ENCODE measurements around the gene ZNF432.
"Not testable (repeated sequence)": the region's sequence is repeated elsewhere in the genome, so short reads cannot be mapped to it uniquely, and the experiment has no call there.

The ZNF432 gene

DNA sequence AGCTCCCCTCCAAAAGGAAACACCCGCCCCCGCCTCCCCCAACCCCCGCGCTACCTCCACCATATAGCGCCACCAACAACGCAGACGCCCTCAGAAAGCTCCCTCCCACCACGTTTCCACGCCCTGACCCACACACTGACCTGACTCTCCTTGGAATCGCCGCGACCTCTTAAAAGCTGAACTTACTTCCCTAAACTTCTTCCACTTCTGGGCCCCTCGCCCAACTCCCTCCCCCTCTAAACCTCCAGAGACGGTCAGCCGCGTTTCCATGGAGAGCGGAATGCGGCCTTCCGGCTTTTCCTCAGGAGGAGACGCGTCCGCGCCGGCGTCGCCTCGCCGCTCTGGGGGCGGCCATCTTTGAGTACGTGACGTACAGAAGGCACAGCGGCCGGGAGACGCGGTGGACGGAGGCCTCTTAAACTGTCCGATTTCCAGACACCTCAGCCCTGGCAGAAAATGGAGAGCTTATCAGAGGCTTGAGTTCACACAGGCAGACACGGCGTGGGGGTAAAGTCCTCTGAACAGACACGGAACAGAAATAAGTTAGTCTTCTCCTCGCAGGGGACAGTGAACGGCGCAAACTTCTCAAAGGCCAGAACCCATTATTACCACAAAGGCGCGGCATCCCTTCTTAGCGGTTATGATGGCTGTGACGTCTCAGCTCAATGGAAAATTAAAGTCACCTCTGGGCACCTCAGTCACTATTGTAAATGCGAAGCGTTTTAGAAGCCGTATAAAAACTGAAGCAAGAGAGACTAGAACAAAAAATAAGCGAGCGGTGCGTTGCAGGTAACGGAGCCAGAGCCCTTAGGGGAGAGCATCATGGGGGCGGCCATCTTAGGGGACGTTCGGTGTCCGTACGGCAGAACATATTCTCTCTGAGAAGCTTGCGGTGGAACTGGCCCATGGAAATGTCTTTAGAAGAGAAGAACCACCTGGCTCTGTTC is at the start of gene ZNF432:
ZNF432 (minus strand) TSS at position 284 of the 947 bp plus-strand sequence. CDS start 1,970 bp downstream, outside the sequence.
- DNase-seq (ENCODE audit: low read depth), result peak; percentile 94

- DNase-seq (ENCODE audit: low read depth), result not testable (repeated sequence)
These were observed 47.8 kb upstream of the ZNF432 start for GRCh38 chr19:52096416-52096815.

GRCh38 chr19:52095172-52096014 is 46.8 kb upstream of the ZNF432 start, which contains the start of gene ZNF841:
ZNF841 (minus strand) TSS chr19:52095765; CDS start chr19:52084801, 10,964 bp downstream.
- DNase-seq (ENCODE audit: low read depth), result peak; percentile 96

DNA sequence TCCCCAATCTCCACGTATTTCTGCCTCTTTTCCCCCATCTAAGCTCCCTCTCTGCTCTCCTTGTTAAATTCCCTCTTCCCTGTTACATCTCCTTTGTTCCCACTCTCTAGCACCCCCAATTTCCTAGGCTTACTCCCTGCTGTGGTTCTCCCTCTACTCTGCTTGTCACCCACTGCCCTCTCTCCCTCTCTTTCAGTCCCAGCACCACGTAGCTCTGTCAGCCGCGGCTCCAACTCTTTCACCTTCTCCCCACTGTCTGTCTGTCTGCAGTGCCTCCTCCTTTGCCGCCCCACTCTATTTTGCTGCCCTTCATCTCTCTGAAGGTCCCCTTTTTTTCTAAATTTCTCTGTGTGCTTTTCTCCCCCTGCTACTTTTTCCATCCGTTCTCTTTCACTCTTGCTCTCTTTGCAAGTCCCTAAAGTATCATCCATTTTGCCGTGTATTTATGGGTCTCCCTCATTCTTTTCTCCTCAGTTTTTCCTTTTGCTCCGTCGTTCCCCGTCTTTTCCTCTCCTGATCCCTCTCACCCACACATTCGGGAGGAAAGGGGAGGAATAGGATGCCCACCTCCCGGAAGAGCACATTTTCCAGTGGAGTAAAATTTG is 46.0 kb upstream of the ZNF432 start:
- peak; percentile 18 for DNase-seq (ENCODE audit: low read depth)

DNA sequence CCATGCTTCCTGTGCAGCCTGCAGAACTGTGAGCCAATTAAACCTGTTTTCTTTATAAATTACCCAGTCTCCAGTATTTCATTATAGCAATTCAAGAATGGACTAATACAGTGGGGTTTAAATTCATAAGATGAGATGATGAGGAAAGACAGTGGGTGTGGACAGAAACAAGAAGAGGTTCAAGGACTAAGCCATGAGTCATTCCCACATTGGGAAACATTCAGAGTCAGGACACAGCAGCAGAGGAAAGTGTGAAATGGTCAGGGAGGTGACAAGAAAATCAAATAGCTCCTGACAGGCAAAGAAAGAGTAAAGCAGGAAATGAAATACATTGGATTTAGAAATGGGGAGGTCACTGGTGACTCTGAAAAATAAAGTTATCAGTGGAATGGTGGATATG is 37.8 kb upstream of the ZNF432 start:
- DNase-seq (ENCODE audit: low read depth), result peak; percentile 86

GRCh38 chr19:52070496-52070895 is 21.9 kb upstream of the ZNF432 start:
- peak; percentile 88 for DNase-seq (ENCODE audit: low read depth)

DNA sequence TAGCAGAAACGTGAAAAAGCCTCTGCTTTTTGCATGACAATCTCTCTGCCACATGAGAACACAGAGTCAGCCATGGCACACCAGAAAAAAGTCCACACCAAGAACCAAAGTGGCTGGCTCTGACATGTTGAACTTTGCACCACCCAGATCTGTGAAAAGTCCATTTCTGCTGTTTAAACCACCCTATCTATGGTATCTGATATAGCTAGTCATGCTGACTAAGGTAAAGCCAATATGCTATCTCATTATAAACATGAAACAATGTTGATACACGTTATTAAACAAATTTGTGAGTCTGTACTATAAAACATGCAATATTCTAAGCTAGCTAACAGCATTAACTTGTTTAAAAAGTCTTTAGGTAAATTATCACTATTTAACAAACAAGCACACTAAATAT is 21.0 kb upstream of the ZNF432 start:
- DNase-seq (ENCODE audit: low read depth), result no peak

- DNase-seq (ENCODE audit: low read depth), result no peak
These were observed 17.7 kb upstream of the ZNF432 start for GRCh38 chr19:52066258-52066863.

- no peak for DNase-seq (ENCODE audit: low read depth)
These were observed 16.8 kb upstream of the ZNF432 start for GRCh38 chr19:52065399-52065798.

GRCh38 chr19:52056480-52056879 is 7.8 kb upstream of the ZNF432 start:
- not testable (repeated sequence) for DNase-seq (ENCODE audit: low read depth)

DNA sequence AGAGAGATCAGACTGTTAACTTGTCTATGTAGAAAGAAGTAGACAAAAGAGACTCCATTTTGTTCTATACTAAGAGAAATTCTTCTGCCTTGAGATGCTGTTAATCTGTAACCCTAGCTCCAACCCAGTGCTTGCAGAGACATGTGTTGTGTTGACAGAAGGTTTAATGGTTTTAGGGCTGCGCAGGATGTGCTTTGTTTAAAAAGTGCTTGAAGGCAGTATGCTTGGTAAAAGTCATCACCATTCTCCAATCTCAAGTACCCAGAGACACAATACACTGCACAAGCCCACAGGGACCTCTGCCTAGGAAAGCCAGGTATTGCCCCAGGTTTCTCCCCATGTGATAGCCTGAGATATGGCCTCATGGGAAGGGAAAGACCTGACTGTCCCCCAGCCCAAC is 3.1 kb upstream of the ZNF432 start:
- DNase-seq (ENCODE audit: low read depth), result not testable (repeated sequence)

- no peak for DNase-seq (ENCODE audit: low read depth)
These were observed 9.5 kb downstream of the ZNF432 start for GRCh38 chr19:52039169-52039568.

DNA sequence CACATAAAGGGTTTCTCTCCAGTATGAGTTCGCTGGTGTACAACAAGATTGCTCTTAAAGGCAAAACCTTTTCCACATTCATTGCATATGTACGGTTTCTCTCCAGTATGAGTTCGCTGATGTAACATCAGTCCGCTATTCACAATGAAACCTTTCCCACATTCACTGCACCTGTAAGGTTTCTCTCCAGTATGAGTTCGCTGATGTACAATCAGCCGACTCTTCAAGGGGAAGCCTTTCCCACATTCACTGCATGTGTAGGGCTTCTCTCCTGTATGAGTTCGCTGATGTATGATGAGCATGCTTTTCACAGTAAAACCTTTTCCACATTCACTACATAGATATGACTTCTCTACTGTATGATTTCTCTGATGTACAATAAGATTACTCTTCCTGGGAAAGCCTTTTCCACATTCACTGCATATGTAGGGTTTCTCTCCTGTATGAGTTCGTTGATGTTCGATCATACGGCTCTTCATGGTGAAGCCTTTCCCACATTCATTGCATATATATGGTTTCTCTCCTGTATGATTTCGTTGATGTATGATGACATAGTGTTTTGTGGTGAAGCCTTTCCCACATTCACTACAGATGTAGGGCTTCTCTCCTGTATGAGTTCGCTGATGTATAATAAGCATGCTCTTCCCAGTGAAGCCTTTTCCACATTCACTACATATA is 14.4 kb downstream of the ZNF432 start:
- DNase-seq (ENCODE audit: low read depth), result peak; percentile 23

- no peak for DNase-seq (ENCODE audit: low read depth)
These were observed 19.9 kb downstream of the ZNF432 start for GRCh38 chr19:52028780-52029123.

GRCh38 chr19:52028027-52028779 is 20.4 kb downstream of the ZNF432 start, which contains the start of gene ZNF614:
ZNF614 (minus strand) TSS chr19:52028379; CDS start chr19:52025745, 2,634 bp downstream.
- peak; percentile 91 for DNase-seq (ENCODE audit: low read depth)

- not testable (repeated sequence) for DNase-seq (ENCODE audit: low read depth)
These were observed 22.2 kb downstream of the ZNF432 start for GRCh38 chr19:52026255-52026990.

DNA sequence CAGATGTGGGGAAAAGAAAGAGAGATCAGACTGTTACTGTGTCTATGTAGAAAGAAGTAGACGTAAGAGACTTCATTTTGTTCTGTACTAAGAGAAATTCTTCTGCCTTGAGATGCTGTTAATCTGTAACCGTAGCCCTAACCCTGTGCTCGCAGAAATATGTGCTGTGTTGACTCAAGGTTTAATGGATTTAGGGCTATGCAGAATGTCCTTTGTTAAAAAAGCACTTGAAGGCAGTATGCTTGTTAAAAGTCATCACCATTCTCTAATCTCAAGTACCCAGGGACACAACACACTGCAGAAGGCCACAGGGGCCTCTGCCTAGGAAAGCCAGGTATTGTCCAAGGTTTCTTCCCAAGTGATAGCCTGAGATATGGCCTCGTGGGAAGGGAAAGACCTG is 24.2 kb downstream of the ZNF432 start:
- not testable (repeated sequence) for DNase-seq (ENCODE audit: low read depth)

GRCh38 chr19:52022193-52022592 is 26.4 kb downstream of the ZNF432 start:
- DNase-seq (ENCODE audit: low read depth), result no peak

- DNase-seq (ENCODE audit: low read depth), result no peak
These were observed 28.1 kb downstream of the ZNF432 start for GRCh38 chr19:52020506-52020905.

DNA sequence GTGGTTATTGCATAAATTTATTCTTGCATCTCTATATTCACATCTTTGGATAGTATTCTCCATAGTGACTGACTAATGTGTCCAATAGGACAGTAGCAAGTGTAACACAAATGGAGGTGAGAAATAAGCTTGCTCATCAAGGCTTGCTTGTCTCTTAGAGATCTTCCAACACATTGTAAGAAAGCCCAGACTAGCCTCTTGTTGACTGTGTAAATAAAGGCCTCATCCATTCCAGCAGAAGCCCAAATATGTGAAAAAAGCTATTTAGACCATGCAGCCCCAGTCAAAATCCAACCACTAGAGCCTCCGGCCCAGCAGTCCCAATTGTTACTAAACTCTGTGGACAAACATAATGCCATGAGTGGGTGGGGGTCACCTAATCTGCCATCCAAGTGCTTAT is 38.0 kb downstream of the ZNF432 start:
- no peak for DNase-seq (ENCODE audit: low read depth)
